GM18951 (cell line): ENCODE measurements around the gene AK6.

Experiments
- POLR2A ChIP-seq: IDR thresholded peaks from 4 replicates; pipeline ENCODE4 v1.6.1; 2011; ENCODE audit warnings: mild to moderate bottlenecking; ENCODE audit not compliant: insufficient read length, insufficient read depth; ENCODE audit errors: extremely low read depth
- in situ Hi-C: fragments of 300-500 bp; cut with MboI; formaldehyde crosslinking; loops from one replicate; pipeline ENCODE4 v1.12.0; 2022; ENCODE audit warnings: low sequenced_read_pairs, mixed read lengths, inconsistent platforms; ENCODE audit not compliant: unreplicated experiment

Gene AK6

GRCh38 chr5:69329905-69330489 is 39.3 kb downstream of the AK6 start:
- in situ Hi-C loops: no loop called here
- no peak for TF ChIP-seq POLR2A

DNA sequence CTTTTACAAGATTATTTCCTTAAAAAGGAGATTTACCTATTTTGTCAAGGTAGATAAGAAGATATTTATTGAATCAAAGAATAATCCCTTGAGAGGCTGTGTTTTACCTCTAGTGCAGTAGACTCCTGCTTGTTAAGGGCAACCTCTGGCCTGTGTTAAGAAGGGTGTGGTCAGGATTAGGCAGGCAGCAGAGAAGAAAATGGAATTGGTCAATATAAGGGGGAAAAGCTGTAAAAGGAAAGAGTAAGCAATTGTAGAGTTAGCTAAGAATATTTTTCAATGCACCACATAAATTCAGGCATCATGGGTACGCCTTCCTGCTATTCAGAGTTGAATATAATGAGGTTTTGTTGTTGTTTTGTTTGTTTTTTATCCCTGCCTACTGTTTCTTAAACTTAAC is 43.0 kb downstream of the AK6 start:
- TF ChIP-seq POLR2A: no peak
- in situ Hi-C loops: no loop called here

GRCh38 chr5:69317391-69317790 is 51.9 kb downstream of the AK6 start:
- in situ Hi-C loops: no loop called here
- TF ChIP-seq POLR2A: no peak

- in situ Hi-C loops: no loop called here
- TF ChIP-seq POLR2A: no peak
Observed at GRCh38 chr5:69315972-69316371, 53.3 kb downstream of the AK6 start.

- TF ChIP-seq POLR2A: no peak
- in situ Hi-C loops: no loop called here
Observed at GRCh38 chr5:69313428-69313827, 55.9 kb downstream of the AK6 start.

GRCh38 chr5:69312459-69313160 is 56.7 kb downstream of the AK6 start:
- in situ Hi-C loops: no loop called here
- TF ChIP-seq POLR2A: no peak

DNA sequence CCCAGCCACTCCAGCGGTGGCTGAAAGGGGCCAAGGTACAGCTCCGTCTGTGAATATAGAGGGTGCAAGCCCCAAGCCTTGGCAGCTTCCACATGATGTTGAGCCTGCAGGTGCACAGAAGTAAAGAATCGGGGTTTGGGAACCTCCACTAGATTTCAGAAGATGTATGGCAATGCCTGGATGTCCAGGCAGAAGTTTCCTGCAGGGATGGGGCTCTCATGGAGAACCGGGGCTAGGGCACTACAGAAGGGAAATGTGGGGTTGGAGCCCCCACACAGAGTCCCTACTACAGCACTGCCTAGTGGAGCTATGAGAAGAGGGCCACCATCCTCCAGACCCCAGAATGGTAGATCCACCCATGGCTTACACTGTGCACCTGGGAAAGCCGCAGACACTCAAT is 59.9 kb downstream of the AK6 start:
- TF ChIP-seq POLR2A: no peak
- in situ Hi-C loops: no loop called here

DNA sequence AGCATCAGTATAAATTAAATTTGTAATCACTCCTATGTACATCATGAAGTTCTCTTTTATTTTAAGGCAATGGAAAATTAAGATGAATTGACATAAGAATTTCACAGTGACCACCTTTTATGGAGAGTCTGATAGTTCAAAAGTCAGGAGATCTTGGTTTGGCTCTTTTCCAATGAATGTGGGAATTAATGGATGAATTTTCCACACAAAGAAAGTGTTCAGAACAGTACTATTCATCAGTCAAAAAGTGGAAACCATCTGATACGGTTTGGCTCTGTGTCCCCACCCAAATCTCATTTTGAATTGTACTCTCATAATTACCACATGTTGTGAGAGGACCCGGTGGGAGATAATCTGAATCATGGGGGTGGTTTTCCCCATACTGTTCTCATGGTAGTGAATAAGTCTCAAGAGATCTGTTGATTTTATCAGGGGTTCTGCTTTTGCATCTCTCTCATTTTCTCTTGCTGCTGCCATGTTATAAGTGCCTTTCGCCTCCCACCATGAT is 61.2 kb downstream of the AK6 start:
- in situ Hi-C loops: no loop called here
- no peak for TF ChIP-seq POLR2A

GRCh38 chr5:69305512-69305911 is 63.8 kb downstream of the AK6 start:
- TF ChIP-seq POLR2A: no peak
- in situ Hi-C loops: no loop called here
